Gastrocnemius medialis (tissue), 4 donors: ENCODE results near the gene ARHGAP10.

Source experiments
- CTCF ChIP-seq, 5 experiments: fragments of 450-650 bp in 3 of 5; fragments of 200-600 bp in 2 of 5; sonication (generic) in 2 of 5; IDR thresholded peaks in 4 of 5; conservative IDR thresholded peaks in 1 of 5; 1 replicate in 4 of 5; 2 replicates in 1 of 5; pipeline ENCODE4 v1.5.1; 2016 to 2019; ENCODE audit warnings: antibody characterized with exemption in 5 of 5, mild to moderate bottlenecking in 3 of 5, moderate library complexity in 3 of 5
- POLR2A ChIP-seq, 2 donors: fragments of 450-650 bp; IDR thresholded peaks; one replicate each; pipeline ENCODE4 v1.6.1; 2017; ENCODE audit warnings: antibody characterized with exemption in 2 of 2, mild to moderate bottlenecking in 2 of 2, moderate library complexity in 2 of 2

GRCh38 chr4:147943159-147943638 lies 211.3 kb downstream of the ARHGAP10 start:
- no peak for TF ChIP-seq CTCF (IDR thresholded peaks at IDR 0.05 in 4 of 5, conservative IDR thresholded peaks at IDR 0.05 in 1 of 5)
- no peak for TF ChIP-seq POLR2A (IDR thresholded peaks at IDR 0.05)
